GM12864 (cell line): ENCODE data around the gene MAD1L1.

Experiments used
- DNase-seq: peaks from one replicate; pipeline ENCODE4 v3.0.0-alpha.2; 2011; ENCODE audit warnings: low read depth
- H3K4me3 ChIP-seq: 2 replicates; pipeline ENCODE4 v1.5.1; 2011; ENCODE audit warnings: mild to moderate bottlenecking, low read depth, low read length, control low read depth
- CTCF ChIP-seq: IDR thresholded peaks from 2 replicates; pipeline ENCODE4 v1.5.1; 2011; ENCODE audit warnings: low read depth, mild to moderate bottlenecking, moderate library complexity, low read length, control low read depth, inconsistent platforms; ENCODE audit errors: missing control alignments

Gene MAD1L1

GRCh38 chr7:2092279-2092678 lies 140.5 kb downstream of the MAD1L1 start:
- H3K4me3 ChIP-seq, result no peak overlapping the region
- TF ChIP-seq CTCF, result no peak
- DNase-seq, result no peak

GRCh38 chr7:2090526-2091520 lies 141.9 kb downstream of the MAD1L1 start:
- no peak overlapping the region for H3K4me3 ChIP-seq
- TF ChIP-seq CTCF, result no peak
- DNase-seq, result no peak

- no peak for TF ChIP-seq CTCF
- no peak for DNase-seq
- no peak overlapping the region for H3K4me3 ChIP-seq
Observed at GRCh38 chr7:2088801-2089200, 143.9 kb downstream of the MAD1L1 start.

GRCh38 chr7:2087744-2088143 lies 145.0 kb downstream of the MAD1L1 start:
- H3K4me3 ChIP-seq, result no peak overlapping the region
- no peak for DNase-seq
- no peak for TF ChIP-seq CTCF

- DNase-seq, result no peak
- TF ChIP-seq CTCF, result no peak
- H3K4me3 ChIP-seq, result no peak overlapping the region
Observed at GRCh38 chr7:2086229-2086628, 146.5 kb downstream of the MAD1L1 start.

- TF ChIP-seq CTCF, result no peak
- no peak overlapping the region for H3K4me3 ChIP-seq
- no peak for DNase-seq
Observed at GRCh38 chr7:2085804-2086203, 146.9 kb downstream of the MAD1L1 start.
